Progenitor cell of endocrine pancreas (in vitro differentiated cells): Measurements from ENCODE around the gene MYO18A. TPM values are rescaled to one million over a fixed set of nuclear protein-coding genes. Genes with fewer than 3 reads are reported as not detected.
A peak's percentile ranks its signal among the peaks of the same experiment; 100 is the strongest.

Experiments used
- DNase-seq: peaks from one replicate; pipeline ENCODE4 v3.0.0; 2021; ENCODE audit warnings: low spot score; ENCODE audit not compliant: unreplicated experiment
- H3K27ac Mint-ChIP-seq: 2 replicates; pipeline ENCODE4 v1.8.0; 2021; ENCODE audit warnings: mild to moderate bottlenecking, moderate library complexity, mixed read lengths
- H3K27me3 Mint-ChIP-seq: 2 replicates; pipeline ENCODE4 v1.8.0; 2021; ENCODE audit warnings: mixed read lengths
- H3K36me3 Mint-ChIP-seq: 2 replicates; pipeline ENCODE4 v1.8.0; 2022; ENCODE audit warnings: mixed read lengths; ENCODE audit not compliant: insufficient read depth
- H3K4me1 Mint-ChIP-seq: 2 replicates; pipeline ENCODE4 v1.8.0; 2021; ENCODE audit warnings: low read depth, mixed read lengths
- H3K4me3 Mint-ChIP-seq: 2 replicates; pipeline ENCODE4 v1.8.0; 2021; ENCODE audit warnings: low read depth, mild to moderate bottlenecking, moderate library complexity, mixed read lengths
- H3K9me3 Mint-ChIP-seq: 2 replicates; pipeline ENCODE4 v1.8.0; 2021; ENCODE audit warnings: low read depth, mixed read lengths
- total RNA-seq: library from RNA; stranded (reverse); gene quantifications from 2 replicates; pipeline ENCODE4 v1.2.1, GENCODE V29; 2021
- TF ChIP-seq, protein P1 (sequence below): fragments of 200-600 bp; sonication (generic); IDR thresholded peaks from one replicate; pipeline ENCODE4 v1.5.0; 2021; ENCODE audit warnings: antibody characterized with exemption, mild to moderate bottlenecking; ENCODE audit not compliant: unreplicated experiment

The MYO18A gene
- total RNA-seq, 1 donor from 2014 or later, result 75.7 TPM

DNA sequence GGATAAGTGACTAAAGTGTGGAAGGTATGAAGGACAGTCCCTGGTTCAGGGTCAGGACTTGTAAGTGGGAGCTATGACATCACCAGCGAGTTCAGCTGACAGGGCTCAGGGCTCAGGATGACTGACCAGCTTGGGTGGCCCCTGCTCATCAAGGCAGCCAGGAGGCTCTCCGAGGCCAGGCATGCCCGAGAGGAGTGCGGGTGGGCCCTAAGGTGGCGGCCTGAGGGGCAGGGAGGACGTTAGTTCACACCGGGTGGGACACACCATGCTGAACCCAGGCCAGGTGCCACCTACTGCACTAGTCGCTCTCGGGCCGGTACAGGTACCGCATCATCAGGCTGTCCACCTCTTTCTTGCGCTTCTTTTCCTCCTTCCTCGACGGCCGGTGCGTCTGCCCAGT lies 100.8 kb downstream of the MYO18A start:
- H3K27ac Mint-ChIP-seq, result no peak overlapping the region
- no peak for DNase-seq
- H3K9me3 Mint-ChIP-seq, result no peaks in the 10 kb centered on the region
- TF ChIP-seq, protein P1, sequence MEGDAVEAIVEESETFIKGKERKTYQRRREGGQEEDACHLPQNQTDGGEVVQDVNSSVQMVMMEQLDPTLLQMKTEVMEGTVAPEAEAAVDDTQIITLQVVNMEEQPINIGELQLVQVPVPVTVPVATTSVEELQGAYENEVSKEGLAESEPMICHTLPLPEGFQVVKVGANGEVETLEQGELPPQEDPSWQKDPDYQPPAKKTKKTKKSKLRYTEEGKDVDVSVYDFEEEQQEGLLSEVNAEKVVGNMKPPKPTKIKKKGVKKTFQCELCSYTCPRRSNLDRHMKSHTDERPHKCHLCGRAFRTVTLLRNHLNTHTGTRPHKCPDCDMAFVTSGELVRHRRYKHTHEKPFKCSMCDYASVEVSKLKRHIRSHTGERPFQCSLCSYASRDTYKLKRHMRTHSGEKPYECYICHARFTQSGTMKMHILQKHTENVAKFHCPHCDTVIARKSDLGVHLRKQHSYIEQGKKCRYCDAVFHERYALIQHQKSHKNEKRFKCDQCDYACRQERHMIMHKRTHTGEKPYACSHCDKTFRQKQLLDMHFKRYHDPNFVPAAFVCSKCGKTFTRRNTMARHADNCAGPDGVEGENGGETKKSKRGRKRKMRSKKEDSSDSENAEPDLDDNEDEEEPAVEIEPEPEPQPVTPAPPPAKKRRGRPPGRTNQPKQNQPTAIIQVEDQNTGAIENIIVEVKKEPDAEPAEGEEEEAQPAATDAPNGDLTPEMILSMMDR, result no peak
- H3K27me3 Mint-ChIP-seq, result no peaks in the 10 kb centered on the region
- no peak overlapping the region for H3K4me3 Mint-ChIP-seq
- H3K36me3 Mint-ChIP-seq, result peaks cover 18% of the 10 kb centered on the region
- peaks cover 12% of the 10 kb centered on the region for H3K4me1 Mint-ChIP-seq

DNA sequence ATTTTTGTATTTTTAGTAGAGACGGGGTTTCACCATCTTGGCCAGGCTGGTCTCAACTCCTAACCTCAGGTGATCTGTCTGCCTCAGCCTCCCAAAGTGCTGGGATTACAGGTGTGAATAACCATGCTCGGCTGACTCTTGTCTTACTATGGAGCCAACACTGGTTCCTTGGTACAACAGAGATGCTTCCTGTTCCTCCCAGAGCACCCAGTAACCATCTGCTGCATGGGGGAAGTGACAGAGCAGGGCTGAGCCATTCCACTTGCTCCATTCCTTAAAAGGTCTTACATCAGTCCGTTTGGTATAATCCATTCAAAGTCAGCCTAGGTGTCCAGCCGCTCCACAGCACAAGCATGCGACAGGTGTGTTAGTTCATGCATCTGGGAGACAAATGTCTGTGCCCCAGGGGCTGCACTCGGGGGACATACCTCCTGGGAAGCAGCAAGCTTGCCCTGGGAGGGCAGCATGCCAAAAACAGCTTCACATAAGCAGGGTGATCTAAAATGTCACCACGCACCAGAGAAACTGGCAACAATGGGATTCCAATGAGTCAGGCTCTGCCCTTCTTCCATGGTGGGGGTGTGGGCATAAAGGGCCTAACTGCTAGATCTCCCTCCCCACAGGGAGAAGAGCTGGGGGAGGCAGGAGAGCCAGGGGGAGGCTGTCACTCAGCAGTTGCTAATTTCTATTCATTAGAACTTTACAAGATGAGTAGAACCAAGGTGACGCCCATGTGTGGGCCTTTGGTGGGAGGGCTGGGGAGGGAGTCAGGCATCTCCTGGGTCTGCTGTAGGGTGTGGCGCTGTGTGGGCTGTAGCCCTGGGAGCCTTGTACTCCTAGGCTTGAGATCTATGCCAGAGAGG lies 101.8 kb downstream of the MYO18A start:
- H3K36me3 Mint-ChIP-seq, result peaks cover 18% of the 10 kb centered on the region
- H3K9me3 Mint-ChIP-seq, result no peaks in the 10 kb centered on the region
- peaks cover 2% of the 10 kb centered on the region for H3K4me1 Mint-ChIP-seq
- H3K27me3 Mint-ChIP-seq, result no peaks in the 10 kb centered on the region
- TF ChIP-seq, protein P1, result no peak
- DNase-seq, result no peak
- H3K27ac Mint-ChIP-seq, result no peak overlapping the region
- H3K4me3 Mint-ChIP-seq, result no peak overlapping the region

GRCh38 chr17:29077320-29077719 lies 102.9 kb downstream of the MYO18A start:
- H3K36me3 Mint-ChIP-seq, result peaks cover 17% of the 10 kb centered on the region
- H3K27ac Mint-ChIP-seq, result peak overlapping the region; percentile 8
- no peak overlapping the region for H3K4me3 Mint-ChIP-seq
- no peak for DNase-seq
- TF ChIP-seq, protein P1, result no peak
- no peaks in the 10 kb centered on the region for H3K4me1 Mint-ChIP-seq
- H3K27me3 Mint-ChIP-seq, result no peaks in the 10 kb centered on the region
- H3K9me3 Mint-ChIP-seq, result no peaks in the 10 kb centered on the region

- no peaks in the 10 kb centered on the region for H3K9me3 Mint-ChIP-seq
- TF ChIP-seq, protein P1, result no peak
- DNase-seq, result no peak
- peaks cover 15% of the 10 kb centered on the region for H3K36me3 Mint-ChIP-seq
- peak overlapping the region; percentile 69 for H3K27ac Mint-ChIP-seq
- no peaks in the 10 kb centered on the region for H3K4me1 Mint-ChIP-seq
- no peak overlapping the region for H3K4me3 Mint-ChIP-seq
- H3K27me3 Mint-ChIP-seq, result no peaks in the 10 kb centered on the region
Measured at GRCh38 chr17:29076722-29077121, 103.5 kb downstream of the MYO18A start.

DNA sequence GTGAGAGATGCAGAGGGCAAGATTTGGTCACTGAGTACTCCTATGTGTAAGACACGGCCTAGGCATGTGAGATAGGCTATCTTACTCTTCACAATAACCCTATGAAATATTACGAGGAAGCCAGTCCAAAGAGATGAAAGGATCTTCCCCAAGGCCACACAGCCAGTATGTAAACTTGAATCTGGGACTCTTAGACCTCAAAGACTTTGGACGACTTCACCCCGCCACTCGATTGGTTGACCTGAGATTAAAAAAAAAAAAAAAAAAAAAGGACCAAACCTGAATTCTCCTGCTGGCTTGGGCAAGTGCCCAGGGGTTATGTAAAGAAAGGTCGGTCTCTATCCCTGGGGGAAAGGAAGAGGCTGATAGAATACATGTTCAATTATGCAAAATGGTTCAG lies 104.1 kb downstream of the MYO18A start:
- Mint-ChIP-seq H3K36me3 (peaks cover 10% of the 10 kb centered on the region), H3K4me1 (no peaks in the 10 kb centered on the region), H3K9me3 (no peaks in the 10 kb centered on the region), H3K27me3 (no peaks in the 10 kb centered on the region), H3K4me3 (no peak overlapping the region), H3K27ac (no peak overlapping the region)
- TF ChIP-seq, protein P1, result no peak
- DNase-seq, result no peak
